Measurements from ENCODE around the gene ZNRF1.
"Not testable (repeated sequence)": the region's sequence is repeated elsewhere in the genome, so short reads cannot be mapped to it uniquely, and the experiment has no call there.

ZNRF1 gene

DNA sequence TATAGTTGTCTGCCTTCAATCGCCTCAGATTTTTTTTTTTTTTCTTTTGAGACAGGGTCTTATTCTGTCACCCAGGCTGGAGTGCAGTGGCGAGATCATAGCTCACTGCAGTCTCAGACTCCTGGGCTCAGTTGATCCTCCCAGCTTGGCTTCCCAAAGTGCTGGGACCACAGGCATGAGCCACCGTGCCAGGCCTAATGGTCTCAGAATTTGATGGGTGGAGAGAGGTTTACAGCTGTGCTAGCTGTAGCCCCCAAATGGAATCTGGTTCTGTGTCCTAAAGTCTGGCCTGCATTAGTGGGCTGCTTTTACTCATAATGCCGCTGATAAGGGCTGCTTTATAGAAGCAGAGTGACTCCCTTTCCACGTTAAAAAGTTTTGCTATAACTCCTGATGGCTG lies 5.1 kb downstream of the ZNRF1 start:
- DNase-seq, result no peak

DNA sequence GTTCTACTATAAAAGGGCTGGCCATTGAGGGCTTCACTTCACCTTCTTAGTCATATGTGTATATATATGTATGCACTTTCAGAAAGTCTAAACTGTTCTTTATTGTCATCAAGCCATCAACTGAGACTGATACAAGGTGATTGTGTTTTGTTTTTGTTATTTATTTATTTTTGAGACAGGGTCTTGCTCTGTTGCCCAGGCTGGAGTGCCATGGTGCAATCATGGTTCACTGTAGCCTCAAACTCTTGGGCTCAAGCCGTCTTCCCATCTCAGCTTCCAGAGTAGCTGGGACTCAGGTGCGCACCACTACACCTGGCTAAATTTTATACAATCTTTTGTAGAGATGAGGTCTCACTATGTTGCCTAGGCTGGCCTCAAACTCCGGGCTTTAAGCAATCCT lies 5.6 kb downstream of the ZNRF1 start:
- DNase-seq, result no peak

DNA sequence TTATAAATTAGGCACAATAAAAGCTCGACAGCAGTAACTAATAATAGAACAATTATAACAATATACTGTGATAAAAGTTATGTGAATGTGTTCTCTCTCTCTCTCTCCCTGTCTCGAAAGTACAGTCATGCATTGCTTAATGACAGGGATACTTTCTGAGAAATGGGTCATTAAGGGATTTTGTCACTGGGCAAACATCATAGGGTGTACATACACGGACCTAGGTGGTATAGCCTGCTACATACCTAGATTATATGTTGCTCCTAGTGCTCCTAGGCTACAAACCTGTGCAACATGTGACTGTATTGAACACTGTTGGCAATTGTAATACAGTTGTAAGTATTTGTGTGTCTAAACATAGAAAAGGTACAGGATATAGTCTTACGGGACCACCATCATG lies 6.9 kb downstream of the ZNRF1 start:
- DNase-seq, result no peak

DNA sequence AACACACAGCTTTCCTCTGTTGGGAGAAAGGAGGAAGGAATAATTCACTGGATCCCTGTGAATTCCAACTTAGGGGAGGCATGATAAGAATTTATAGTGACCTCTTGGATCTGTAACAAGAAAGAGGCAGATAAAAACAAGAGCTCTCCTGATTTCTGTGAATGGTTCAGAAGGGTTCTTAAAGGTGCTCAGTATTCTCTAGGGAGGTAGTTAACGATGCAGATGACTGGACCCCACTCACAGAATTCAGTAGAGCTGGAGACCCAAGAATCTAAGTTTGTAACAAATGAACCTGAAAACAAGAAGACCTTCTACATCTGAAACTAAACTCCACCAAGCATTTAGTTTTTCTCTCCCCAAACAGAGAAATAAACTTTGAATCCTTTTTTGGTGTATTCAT lies 8.6 kb downstream of the ZNRF1 start:
- DNase-seq, result no peak

DNA sequence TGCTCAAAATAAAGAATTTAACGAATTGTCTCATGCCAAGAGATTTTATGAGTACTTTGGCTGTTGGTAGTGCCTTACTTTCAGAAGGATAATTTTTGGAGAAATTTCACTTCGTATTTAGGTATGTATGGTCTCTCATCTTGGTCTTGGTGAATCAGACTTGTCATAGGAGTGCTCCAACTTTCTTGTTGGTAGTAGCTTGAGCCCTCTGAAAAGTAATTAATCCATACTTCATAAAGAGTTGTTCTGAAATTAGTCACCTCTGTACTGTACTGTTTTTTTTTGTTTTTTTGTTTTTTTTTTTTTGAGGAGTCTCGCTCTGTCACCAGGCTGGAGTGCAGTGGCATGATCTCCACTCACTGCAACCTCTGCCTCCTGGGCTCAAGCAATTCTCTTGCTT lies 11.6 kb downstream of the ZNRF1 start:
- DNase-seq, result no peak

DNA sequence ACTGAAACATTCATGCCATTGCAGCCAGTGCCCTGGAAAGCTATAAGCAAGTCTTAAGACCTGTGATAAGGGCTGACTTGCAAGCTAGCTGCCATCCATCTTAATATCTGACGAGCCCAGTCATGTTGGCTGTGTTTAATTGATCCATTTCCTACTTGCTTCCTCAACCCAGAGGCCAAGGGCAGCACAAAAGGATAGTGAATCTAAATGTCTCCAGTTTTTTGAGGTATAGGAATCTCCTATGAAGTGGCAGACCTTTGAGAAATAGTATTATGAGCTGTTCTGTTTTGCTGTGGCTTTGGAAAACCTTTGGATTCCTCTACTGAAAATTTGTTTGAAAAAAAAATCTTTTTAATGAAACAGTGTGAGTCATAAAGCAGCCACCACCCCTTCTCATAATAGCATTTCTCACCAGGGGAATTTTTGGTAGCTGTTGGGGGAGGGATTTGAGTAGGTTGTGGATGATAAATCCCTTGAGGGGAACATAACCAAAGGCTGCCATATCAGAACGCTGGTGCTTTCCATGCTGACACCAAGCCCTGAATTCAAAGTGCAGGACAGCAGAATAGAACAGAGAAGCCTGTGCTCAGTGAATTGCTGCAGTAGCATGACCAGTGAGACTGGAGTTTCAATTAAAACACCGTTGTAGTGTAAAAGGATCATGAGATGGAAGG lies 12.9 kb downstream of the ZNRF1 start:
- no peak for DNase-seq

DNA sequence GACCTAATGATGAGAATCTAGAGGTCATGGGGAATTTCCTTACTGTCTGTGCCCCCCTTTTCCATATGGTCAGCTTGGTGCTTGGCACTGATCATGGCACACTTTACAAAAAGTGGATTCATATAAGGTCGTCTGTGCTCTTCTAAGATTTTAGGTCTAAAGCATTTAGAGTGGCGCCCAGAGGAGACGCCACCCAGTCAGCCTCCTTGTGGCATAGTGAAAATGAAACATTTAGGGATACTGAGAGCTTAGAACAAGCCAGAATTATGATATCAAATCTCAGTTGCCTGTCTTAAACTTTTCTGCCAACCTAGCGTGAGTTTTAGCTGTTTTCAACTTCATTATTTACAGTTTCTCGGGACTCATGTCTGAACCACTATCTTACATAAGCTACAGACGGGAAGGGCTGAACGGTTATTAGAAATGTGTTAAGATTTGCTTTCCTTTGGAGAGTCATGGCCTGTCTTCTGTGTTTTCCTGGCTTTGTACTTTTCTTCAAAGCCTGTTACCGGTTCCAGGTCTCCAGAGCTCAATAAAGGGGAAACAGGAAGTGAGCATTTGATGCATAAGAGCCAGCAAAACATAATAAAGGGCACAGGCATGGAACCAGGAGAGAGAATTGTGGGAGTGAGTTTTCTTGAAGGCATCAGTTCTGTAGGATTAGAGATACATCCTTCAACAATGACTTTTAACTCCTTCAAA lies 13.7 kb downstream of the ZNRF1 start:
- no peak for DNase-seq

DNA sequence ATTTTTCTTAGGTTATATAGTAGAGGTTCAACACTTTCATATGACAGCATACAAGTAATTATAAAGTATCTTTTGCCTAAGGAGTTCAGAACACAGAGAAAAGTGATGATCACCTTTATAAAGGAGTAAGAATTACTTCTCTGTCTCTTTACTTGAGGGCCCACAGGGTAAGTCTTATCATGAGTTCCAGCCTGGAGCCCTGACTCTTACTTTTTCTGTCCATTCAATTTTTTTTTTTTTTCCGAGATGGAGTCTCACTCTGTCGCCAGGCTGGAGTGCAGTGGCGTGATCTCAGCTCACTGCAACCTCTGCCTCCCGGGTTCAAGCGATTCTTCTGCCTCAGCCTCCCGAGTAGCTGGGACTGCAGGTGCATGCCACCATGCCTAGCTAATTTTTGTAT lies 14.3 kb downstream of the ZNRF1 start:
- DNase-seq, result not testable (repeated sequence)

DNA sequence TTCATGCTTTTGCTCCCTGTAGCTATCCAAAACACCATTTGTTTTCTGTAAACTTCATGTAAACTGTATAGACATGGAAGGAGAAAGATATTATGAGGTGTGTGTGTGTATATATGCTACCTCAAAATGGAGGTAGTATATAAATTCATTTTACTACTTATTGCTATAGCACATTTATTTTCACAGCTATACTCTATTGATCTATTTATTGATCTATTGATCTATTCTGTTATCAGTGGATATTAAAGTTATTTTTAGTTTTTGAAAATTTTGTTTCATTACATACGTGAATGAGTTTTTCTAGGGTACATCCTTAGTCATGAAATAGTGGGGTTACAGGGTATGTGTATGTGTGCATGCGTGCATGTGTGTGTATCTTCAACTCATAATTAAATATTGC lies 15.5 kb downstream of the ZNRF1 start:
- DNase-seq, result no peak

DNA sequence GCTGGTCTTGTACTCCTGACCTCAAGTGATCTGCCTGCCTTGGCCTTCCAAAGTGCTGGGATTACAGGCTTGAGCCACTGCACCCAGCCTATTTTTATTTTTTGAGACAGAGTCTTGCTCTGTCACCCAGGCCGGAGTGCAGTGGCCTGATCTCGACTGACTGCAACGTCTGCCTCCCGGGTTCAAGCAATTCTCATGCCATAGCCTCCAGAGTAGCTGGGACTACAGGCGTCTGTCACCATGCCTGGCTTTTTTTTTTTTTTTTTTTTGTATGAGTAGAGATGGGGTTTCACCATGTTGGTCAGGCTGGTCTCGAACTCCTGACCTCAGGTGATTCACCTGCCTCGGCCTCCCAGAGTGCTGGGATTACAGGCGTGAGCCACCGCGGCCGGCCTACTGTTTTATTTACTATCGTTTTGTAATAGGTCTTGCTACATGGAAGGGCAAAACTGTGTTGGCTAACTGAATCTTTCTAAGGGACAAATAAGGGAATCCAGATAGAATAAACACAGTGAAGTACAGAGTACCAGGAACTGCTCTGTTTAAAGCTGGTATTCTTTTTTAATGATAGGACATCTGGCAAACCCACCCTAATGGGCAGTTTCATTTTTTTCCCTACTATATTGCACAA lies 17.7 kb downstream of the ZNRF1 start:
- DNase-seq, result not testable (repeated sequence)

DNA sequence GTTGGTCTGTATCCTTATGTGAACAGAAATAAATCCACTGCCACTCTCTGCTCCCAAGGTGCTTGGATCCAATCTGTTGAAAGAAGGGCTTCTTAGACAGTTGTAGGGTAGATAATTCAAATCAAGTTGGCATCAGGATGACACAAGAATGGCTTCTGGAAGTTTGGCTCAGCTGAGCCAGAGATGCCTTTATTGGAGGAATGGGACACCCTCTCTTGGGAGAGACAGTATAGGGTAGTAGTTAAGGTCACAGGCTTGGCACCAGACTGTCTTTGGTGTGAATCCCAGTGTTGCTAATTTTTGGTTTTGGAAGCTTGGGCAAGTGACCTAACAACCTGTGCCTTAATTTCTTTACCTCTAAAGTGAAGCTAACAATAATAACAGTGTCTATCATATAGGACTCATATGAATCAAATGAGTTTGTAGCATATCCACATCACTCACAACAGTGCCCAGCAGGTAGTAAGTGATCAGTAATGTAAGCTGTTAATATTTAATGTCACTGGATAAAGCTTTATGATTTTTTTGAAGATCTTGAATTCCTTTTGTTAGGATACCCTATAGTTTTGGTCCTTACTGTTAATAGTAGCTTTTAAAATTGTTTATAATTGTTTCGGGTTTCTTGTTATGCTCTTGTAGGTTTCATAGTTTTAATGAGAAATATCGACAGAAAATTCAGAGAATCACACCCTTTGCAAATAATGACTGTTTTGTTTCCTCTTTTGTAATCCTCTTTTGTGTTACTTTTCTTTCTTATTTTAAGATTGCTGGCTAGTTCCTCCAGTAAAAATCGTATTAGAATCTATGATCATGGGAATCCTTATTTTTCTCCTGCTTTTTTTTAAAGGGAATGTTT lies 19.1 kb downstream of the ZNRF1 start:
- DNase-seq, result no peak

DNA sequence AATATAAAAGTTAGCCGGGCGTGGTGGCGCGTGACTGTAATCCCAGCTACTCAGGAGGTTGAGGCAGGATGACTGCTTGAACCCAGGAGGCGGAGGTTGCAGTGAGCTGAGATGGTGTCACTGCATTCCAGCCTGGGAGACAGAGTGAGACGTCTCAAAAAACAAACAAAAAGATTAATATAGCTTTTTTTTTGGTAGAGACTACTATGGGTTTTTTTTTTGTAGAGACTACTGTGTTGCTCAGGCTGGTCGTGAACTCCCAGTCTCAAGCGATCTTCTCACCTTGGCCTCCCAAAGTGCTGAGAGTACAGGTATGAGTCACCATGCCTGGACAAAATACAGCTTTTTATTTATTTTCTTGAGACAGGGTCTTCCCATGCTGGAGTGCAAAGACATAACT lies 20.2 kb downstream of the ZNRF1 start:
- no peak for DNase-seq

DNA sequence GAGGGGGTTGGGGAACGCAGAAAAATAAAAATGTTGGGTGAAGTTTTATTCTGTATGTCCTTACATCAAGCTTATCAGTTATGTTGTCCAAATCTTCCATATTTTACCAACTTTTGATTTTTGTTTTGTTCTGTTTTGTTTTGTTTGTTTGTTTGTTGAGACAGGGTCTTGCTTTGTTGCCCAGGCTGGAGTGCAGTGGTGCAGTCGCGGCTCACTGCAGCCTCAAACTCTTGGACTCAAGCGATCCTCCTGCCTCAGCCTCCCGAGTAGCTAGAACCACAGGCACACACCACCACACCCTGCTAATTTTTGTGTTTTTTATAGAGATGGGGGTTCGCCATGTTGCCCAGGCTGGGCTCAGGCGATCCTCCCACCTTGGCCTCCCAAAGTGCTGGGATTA lies 20.8 kb downstream of the ZNRF1 start:
- no peak for DNase-seq

DNA sequence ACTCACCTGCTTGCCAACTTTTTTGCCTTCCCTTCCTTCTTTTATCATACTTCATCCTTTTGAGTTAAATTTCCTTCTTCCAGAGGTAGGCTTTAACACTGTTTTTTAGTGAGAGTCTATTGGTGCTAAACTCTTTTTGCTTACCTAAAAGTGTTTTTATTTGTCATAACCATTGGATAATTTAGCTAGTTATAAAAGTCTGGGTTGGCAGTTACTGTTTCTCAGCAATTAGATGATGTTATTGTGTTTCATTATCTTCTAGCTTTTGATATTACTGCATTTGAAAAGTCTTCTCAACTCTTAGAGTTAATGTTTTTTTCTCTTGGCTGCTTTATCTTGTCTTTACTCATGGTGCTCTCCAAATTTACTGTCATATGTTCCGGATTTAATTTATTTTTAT lies 22.6 kb downstream of the ZNRF1 start:
- DNase-seq, result no peak

DNA sequence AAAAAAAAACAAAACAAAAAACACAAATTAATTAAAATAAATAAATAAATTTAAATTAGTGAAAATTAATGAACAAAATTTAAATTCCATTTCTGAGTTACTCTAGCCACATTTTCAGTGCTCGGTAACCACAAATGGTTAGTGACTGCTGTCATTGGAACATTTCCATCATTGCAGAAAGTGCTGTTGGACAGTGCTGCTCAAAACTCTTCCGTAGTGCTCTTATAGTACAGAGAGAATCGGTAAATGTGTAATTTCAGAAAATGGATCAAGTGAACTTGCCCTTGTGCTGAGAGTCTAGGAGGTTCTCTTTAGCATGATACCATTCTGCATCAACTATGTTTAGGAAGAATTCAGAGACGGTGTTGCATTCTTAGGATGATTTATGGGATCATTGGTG lies 23.7 kb downstream of the ZNRF1 start:
- DNase-seq, result no peak

DNA sequence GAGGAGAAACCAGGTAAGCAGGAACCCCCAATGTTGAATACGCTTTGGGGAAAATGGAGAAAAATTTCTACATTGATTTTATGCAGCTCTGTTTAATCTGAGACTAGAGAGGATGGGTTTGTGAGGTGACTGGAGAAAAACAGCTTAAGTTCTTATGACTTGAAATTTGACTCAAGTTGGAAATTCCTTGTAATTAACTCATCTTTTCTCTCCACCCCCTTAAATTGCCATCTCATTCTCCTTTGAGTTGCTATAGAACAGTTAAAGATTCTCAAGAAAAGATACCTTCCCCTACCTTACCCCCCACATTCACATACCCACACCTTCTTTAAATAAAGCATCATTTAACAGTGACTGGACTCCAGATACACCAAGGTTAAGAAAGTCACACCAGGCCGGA lies 24.2 kb downstream of the ZNRF1 start:
- DNase-seq, result no peak

DNA sequence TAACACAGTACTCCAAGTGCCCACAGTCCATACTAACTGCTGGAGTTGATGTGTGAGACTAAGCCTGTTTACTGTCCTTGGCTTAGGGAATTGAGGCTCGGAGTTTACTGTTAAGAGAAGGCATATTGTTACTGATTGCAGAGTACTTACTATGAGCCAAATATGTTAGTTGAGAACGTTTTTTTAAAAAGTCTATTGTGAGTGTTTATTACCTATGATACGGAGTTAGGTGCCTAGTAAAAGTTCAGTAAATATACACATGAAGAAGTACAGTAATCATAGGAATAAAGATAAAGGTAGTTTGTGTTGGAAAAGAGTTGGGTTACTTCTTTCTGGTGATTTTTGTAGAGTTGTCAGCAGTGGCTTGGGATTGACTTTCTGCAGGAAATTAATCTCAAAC lies 25.4 kb downstream of the ZNRF1 start:
- no peak for DNase-seq

DNA sequence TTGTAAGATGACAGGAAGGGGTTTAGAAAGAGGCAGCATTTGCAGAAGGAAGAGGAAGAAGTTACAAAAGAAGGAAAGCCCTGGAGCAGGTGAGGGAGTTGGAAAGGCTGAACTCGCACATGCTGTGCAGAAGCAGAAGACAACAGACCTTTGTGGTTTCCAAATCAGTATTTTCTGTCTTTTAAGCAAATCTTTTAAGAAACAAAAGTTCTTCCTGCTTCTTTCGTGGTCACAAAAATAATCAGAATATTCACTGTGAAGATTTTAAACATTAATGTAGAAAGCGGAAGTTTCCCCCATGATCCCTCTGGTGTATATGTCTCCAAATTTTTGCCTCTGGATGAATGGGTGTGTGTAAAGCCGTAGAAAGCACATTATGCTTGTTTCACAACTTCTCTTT lies 25.8 kb downstream of the ZNRF1 start:
- DNase-seq, result no peak

DNA sequence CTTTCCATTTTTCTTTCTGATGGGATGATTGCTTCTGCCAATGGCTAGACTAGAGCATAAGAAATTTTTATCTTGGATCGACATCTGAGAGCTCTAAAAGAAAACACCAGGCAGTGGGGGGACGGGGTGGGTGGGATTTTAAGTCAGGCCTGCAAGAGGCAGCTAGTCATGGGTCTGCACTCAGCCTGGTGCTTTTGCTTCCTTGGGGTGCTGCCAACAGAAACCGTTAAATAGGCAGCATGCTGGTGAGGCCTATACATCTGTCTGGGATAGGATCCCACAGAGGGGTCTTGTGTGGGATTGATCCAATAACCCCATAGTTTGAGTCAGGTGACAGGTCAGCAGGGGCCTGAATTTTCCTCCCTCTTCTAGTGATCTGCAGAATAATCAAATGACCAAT lies 26.9 kb downstream of the ZNRF1 start:
- DNase-seq, result no peak

DNA sequence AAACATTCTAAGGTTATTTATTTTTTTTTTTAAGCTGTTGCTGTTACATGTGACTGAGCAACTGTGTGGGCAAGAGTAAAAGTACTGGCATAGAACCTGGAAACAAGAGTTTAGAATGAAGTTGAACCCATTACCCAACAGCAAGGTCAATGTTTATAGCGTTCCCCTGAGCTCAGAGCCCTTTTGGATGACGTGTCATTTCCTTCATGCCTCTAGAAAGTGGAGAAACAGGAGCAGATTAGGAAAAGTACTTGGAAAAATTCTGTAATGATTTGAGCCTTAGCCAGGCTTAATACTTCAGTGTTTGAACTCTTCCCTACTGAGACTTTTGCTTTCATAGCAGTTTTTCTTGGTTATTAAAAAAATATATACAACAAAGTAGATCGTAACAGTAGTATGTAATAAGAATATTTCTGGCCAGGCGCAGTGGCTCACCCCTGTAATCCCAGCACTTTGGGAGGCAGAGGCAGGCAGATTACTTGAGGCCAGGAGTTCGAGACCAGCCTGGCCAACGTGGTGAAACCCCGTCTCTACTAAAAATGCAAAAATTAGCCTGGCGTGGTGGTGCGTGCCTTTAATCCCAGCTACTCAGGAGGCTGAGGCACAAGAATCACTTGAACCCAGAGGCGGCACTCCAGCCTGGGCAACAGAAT lies 27.5 kb downstream of the ZNRF1 start:
- DNase-seq, result not testable (repeated sequence)

DNA sequence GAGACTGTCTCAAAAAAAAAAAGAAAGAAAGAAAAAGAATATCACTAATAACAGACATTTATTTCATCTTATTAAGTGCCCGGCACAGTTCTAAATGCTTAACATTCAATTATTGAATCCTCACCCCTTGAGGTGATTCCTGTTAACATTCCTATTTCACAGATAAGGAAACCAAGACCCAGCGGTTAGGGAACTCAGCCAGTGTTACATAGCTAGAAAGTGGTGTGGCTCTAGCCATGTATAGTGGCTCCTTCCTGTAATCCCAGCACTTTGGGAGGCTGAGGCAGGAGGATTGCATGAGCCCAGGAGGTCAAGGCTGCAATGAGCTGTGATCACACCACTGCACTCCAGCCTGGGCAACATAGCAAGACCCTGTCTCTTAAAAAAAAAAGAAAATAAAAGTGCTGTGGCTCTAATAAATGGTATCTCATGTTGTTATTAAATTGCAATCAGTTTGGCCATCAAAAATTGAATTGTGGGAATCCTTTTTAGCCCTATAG lies 28.1 kb downstream of the ZNRF1 start:
- DNase-seq, result no peak

DNA sequence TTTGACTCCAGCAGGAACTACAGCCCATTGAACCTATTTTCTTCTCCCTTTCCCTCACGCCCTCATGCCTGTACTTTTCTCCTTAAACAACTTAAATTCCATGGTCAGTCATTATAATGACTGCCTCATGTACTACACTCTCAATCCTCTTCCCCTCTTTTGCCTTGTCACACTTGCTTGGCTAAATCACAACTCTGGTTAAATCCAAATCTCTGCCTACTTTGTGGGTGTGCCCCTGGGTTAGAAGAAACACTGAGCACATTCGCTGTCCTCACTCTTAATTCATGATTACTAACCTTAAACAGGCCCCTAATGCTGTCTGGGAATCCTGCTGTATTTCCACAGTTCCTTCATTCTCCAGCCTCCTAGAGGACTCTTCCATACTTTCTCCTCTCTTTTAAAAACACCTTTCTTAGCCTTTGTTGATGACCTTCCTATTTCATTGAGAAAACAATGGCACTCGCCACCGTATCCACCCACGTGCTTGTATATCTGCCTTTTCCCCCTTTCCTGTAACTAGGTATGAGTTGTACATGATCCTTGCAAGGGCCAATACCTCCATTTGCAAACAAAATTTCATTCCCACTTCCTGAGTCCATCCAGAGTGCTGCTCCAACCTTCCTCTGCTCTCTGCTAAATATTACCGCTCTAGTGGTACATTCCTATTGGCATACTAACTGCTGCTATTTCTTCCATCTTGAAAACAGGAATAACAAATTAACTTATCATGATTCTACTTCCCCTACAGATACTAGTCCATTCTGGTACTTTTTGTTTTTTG lies 28.9 kb downstream of the ZNRF1 start:
- DNase-seq, result no peak
